Gastroesophageal sphincter (tissue), 3 donors: Measurements from ENCODE around the gene KHDRBS2.

Experiments
- CTCF ChIP-seq, 4 experiments: fragments of 200-600 bp in 2 of 4; fragments of 450-650 bp in 2 of 4; sonication (generic) in 1 of 4; IDR thresholded peaks; one replicate each; pipeline ENCODE4 v1.5.1; 2017 to 2019; ENCODE audit warnings: antibody characterized with exemption in 4 of 4, mild to moderate bottlenecking in 2 of 4, moderate library complexity in 2 of 4
- POLR2A ChIP-seq, 2 donors: fragments of 450-650 bp; IDR thresholded peaks; one replicate each; pipeline ENCODE4 v1.6.1; 2017; ENCODE audit warnings: antibody characterized with exemption in 2 of 2, mild to moderate bottlenecking in 2 of 2, moderate library complexity in 1 of 2
- POLR2AphosphoS5 ChIP-seq: sonication (generic); formaldehyde crosslinking; IDR thresholded peaks from one replicate; pipeline ENCODE4 v1.6.1; 2017; ENCODE audit warnings: antibody characterized with exemption

GRCh38 chr6:62283365-62283764, 2.7 kb downstream of the KHDRBS2 start:
- TF ChIP-seq POLR2A (IDR thresholded peaks at IDR 0.05) (no peak), CTCF (IDR thresholded peaks at IDR 0.05) (no peak), POLR2AphosphoS5 (no peak)
